Measurements from ENCODE around the gene DCLRE1A. TPM values are rescaled to one million over a fixed set of nuclear protein-coding genes. Genes with fewer than 3 reads are reported as not detected.

DCLRE1A gene
- total RNA-seq, 1 experiment from 2014 or later = 7.7 TPM

- Histone ChIP-seq H3K4me1 (replicated peaks; ENCODE audit: insufficient read depth) (peaks cover 12% of the 10 kb centered on the region; the same call in 1 of the 2 replicates), H3K9me3 (ENCODE audit: insufficient read depth, low read depth) (no peaks in the 10 kb centered on the region), H3F3A (ENCODE audit: insufficient read depth, low read depth) (no peaks in the 10 kb centered on the region), H3K4me3 (no peak overlapping the region), H3K79me2 (ENCODE audit: low read depth) (peaks cover 4% of the 10 kb centered on the region; the same call in 1 of the 2 replicates), H3K27me3 (ENCODE audit: insufficient read depth, low read depth) (no peaks in the 10 kb centered on the region), H3K4me2 (no peak overlapping the region), H4K20me1 (ENCODE audit: insufficient read depth) (no peaks in the 10 kb centered on the region), H2AFZ (no peak overlapping the region), H3K27ac (no peak overlapping the region), H3K9me2 (ENCODE audit: insufficient read depth) (no peaks in the 10 kb centered on the region), H3K36me3 (ENCODE audit: low read depth) (no peaks in the 10 kb centered on the region; the same call in 1 of the 2 replicates)
- no TSS peak for BruUV-seq (replicated peaks)
- ChIA-PET CTCF (no interaction called here), POLR2A (ENCODE audit: unreplicated experiment) (no interaction called here)
- intact Hi-C loops (cut with micrococcal nuclease; ENCODE audit: unreplicated experiment) = loop anchor here (5.0 to 10.0 kb wide), 2 partner anchors 145 to 252 kb away; no protein-coding TSS in a partner anchor
- no peak for TF ChIP-seq CTCF (conservative IDR thresholded peaks at IDR 0.05)
- no peak for TF ChIP-seq EZH2 (IDR thresholded peaks at IDR 0.05; ENCODE audit: low read depth)
- no peak for DNase-seq
These were observed 3.9 kb downstream of the DCLRE1A start for GRCh38 chr10:113849946-113850345.

DNA sequence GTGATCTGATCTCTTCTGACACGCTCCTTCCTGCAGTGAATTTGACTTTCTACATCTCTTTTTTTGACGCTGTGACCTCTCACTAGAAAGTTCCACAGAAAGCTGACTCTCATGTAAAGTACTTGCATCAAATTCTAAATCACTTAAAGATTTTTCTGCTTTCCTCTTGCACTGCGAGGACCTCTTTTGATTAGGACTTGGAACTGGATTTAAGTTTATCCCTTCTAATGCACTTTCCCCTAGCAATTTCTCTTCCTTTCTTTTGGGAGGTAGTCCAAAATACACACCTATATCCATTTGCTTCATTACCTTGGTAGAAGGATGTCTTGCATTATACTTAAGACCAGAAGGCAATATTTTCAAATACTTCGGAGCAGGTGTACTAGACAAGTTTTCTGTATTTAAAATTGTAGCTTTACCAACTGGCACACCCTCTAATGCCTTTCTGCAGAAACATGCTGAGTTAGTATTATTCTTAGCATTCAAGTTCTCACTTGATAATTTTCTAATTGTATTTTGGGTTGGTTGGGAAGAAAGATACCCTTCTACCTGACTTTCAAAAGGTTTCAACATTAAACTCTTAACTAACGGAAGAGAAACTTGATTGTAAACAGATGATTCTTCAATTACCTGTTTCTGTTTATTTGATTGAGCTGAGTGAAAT lies 4.6 kb downstream of the DCLRE1A start:
- POLR2A ChIA-PET (ENCODE audit: unreplicated experiment) = no interaction called here
- H3K4me1 ChIP-seq (replicated peaks; ENCODE audit: insufficient read depth) = peaks cover 12% of the 10 kb centered on the region; the same call in 1 of the 2 replicates
- CTCF ChIA-PET = no interaction called here
- H3K4me2 ChIP-seq = no peak overlapping the region
- no peak for DNase-seq
- H3K27ac ChIP-seq = no peak overlapping the region
- intact Hi-C loops (cut with micrococcal nuclease; ENCODE audit: unreplicated experiment) = no loop called here
- no peaks in the 10 kb centered on the region for H4K20me1 ChIP-seq (ENCODE audit: insufficient read depth)
- H3F3A ChIP-seq (ENCODE audit: insufficient read depth, low read depth) = no peaks in the 10 kb centered on the region
- H3K9me3 ChIP-seq (ENCODE audit: insufficient read depth, low read depth) = no peaks in the 10 kb centered on the region
- H3K9me2 ChIP-seq (ENCODE audit: insufficient read depth) = no peaks in the 10 kb centered on the region
- TF ChIP-seq EZH2 (IDR thresholded peaks at IDR 0.05; ENCODE audit: low read depth) = no peak
- no peak for TF ChIP-seq CTCF (conservative IDR thresholded peaks at IDR 0.05)
- no peak overlapping the region for H3K4me3 ChIP-seq
- no peak overlapping the region for H2AFZ ChIP-seq
- BruUV-seq (replicated peaks) = no TSS peak
- no peaks in the 10 kb centered on the region for H3K79me2 ChIP-seq (ENCODE audit: low read depth)
- H3K36me3 ChIP-seq (ENCODE audit: low read depth) = no peaks in the 10 kb centered on the region; the same call in 1 of the 2 replicates
- no peaks in the 10 kb centered on the region for H3K27me3 ChIP-seq (ENCODE audit: insufficient read depth, low read depth)

DNA sequence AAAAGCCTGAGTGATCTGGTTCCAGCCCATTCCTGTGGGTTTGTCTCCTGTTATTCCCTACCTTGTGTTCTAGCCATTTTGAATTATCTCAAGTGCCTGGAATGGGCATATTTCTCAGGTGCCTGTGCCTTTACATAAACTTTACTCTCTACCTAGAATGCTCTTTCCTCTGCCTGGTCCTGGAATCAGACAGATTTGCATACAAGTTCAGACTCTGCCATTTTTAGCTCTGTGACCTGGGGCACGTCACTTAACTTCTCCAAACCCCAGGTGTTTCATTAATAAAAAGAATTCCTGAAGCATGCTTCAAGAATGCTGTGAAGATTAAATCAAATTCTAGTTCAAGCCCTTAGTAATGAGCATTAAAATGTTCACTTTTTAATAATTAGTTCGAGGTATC lies 7.8 kb downstream of the DCLRE1A start:
- Histone ChIP-seq H3F3A (ENCODE audit: insufficient read depth, low read depth) (no peaks in the 10 kb centered on the region), H3K4me3 (no peak overlapping the region), H3K36me3 (ENCODE audit: low read depth) (no peaks in the 10 kb centered on the region; the same call in 1 of the 2 replicates), H3K9me3 (ENCODE audit: insufficient read depth, low read depth) (no peaks in the 10 kb centered on the region), H4K20me1 (ENCODE audit: insufficient read depth) (no peaks in the 10 kb centered on the region), H3K79me2 (ENCODE audit: low read depth) (no peaks in the 10 kb centered on the region), H3K4me1 (replicated peaks; ENCODE audit: insufficient read depth) (no peaks in the 10 kb centered on the region; the same call in 1 of the 2 replicates), H3K4me2 (no peak overlapping the region), H3K9me2 (ENCODE audit: insufficient read depth) (no peaks in the 10 kb centered on the region), H3K27ac (no peak overlapping the region), H3K27me3 (ENCODE audit: insufficient read depth, low read depth) (no peaks in the 10 kb centered on the region), H2AFZ (no peak overlapping the region)
- ChIA-PET CTCF (no interaction called here), POLR2A (ENCODE audit: unreplicated experiment) (no interaction called here)
- no TSS peak for BruUV-seq (replicated peaks)
- TF ChIP-seq EZH2 (IDR thresholded peaks at IDR 0.05; ENCODE audit: low read depth) (no peak), CTCF (conservative IDR thresholded peaks at IDR 0.05) (no peak)
- DNase-seq = no peak
- intact Hi-C loops (cut with micrococcal nuclease; ENCODE audit: unreplicated experiment) = no loop called here

All from PC-9 (cell line).